Measurements from ENCODE around the gene MT1E. TPM values are rescaled to one million over a fixed set of nuclear protein-coding genes. Genes with fewer than 3 reads are reported as not detected.

MT1E gene
- polyA plus RNA-seq, 1 experiment: 153 TPM

DNA sequence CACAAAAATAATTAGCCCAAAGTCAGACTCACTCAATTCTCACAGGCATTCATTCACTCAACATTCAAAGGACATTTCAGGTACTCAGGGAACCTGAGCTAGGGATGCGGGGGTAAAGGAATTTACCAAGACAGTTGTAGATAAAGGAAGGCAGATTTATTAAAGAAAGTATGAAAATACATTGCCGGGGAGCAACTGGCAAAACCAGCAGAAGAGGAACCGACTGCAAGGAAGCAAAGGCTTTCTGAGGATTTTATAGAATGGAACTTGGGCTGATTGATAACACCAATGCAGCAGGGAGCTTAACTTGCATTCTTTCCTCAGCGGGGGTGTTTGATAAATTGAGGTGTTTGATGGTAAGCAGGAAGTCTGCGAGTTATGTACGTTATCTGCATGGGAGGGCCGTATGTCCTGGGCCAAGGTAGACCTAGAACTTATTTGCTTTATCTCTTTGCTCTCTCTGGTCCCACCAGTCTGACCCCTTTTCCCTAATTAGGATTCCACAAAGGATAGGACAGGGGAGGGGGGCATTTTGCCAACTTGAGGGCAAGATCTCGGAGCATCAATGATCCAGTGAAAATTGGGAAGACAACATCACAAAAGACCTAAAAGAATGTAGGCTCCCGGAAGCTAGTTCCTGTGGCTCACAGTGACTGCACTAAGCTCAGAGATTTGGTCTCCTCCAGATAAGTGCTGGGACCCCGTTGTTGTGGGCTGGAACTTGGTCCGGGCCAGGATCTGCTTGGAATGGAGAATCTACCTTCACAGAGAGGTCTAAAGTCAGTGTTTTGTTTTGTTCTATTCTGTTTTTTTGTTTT, 42.0 kb upstream of the MT1E start:
- no peak overlapping the region for H3K27ac ChIP-seq (ENCODE audit: low read depth, low read length)
- DNase-seq (ENCODE audit: low read depth, low spot score): no peak
- TF ChIP-seq, protein P1, sequence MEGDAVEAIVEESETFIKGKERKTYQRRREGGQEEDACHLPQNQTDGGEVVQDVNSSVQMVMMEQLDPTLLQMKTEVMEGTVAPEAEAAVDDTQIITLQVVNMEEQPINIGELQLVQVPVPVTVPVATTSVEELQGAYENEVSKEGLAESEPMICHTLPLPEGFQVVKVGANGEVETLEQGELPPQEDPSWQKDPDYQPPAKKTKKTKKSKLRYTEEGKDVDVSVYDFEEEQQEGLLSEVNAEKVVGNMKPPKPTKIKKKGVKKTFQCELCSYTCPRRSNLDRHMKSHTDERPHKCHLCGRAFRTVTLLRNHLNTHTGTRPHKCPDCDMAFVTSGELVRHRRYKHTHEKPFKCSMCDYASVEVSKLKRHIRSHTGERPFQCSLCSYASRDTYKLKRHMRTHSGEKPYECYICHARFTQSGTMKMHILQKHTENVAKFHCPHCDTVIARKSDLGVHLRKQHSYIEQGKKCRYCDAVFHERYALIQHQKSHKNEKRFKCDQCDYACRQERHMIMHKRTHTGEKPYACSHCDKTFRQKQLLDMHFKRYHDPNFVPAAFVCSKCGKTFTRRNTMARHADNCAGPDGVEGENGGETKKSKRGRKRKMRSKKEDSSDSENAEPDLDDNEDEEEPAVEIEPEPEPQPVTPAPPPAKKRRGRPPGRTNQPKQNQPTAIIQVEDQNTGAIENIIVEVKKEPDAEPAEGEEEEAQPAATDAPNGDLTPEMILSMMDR (IDR thresholded peaks at IDR 0.05; ENCODE audit: low read depth, low read length): no peak
- ChIA-PET CTCF (interaction anchor here (1.2 kb wide), 1 partner anchor 17 kb away, joined by 4 read pairs; no protein-coding TSS in a partner anchor), POLR2A (no interaction called here)
- H3K9me3 ChIP-seq (ENCODE audit: control insufficient read depth, insufficient read depth, low read length): no peaks in the 10 kb centered on the region
- H3K27me3 ChIP-seq (ENCODE audit: control insufficient read depth, insufficient read depth, low read length): peaks cover 38% of the 10 kb centered on the region
- no peak overlapping the region for H3K4me3 ChIP-seq (ENCODE audit: low read depth, low read length)

DNA sequence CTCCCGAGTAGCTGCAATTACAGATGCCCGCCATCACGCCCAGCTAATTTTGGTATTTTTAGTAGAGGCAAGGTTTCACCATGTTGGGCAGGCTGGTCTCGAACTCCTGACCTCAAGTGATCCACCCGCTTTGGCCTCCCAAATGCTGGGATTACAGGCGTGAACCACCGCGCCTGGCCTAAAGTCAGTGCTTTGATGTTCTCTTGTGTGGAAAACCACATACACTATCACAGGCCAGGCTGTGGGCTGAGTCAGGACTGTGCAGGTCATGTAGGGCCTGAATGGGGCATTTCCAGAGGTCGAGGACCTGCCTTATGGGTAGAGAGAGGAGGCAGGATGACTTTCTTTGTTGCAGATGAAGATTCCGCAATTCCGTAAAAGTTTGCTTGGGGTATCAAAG, 41.3 kb upstream of the MT1E start:
- TF ChIP-seq, protein P1 (IDR thresholded peaks at IDR 0.05; ENCODE audit: low read depth, low read length): no peak
- H3K27me3 ChIP-seq (ENCODE audit: control insufficient read depth, insufficient read depth, low read length): peaks cover 43% of the 10 kb centered on the region
- DNase-seq (ENCODE audit: low read depth, low spot score): no peak
- CTCF ChIA-PET: no interaction called here
- H3K27ac ChIP-seq (ENCODE audit: low read depth, low read length): no peak overlapping the region
- no peak overlapping the region for H3K4me3 ChIP-seq (ENCODE audit: low read depth, low read length)
- H3K9me3 ChIP-seq (ENCODE audit: control insufficient read depth, insufficient read depth, low read length): no peaks in the 10 kb centered on the region
- POLR2A ChIA-PET: no interaction called here

DNA sequence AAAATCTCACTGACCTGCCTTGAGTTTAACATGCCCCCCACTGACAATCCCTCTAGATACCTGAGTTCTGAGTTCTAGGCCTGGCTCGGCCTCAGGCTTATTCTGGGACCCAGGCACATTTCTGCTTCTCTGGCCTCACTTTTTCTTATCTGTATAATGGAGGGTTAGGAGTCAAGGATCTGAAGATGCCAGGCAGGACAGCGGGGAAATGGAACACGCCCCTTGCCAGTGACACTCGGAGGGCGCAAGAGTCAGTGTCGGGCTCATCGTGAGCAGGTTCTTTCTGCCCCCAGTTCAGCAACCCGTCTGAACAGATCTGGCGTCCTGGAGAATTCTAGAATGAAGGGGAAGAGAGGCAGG, 36.8 kb upstream of the MT1E start:
- H3K27ac ChIP-seq (ENCODE audit: low read depth, low read length): no peak overlapping the region
- no peaks in the 10 kb centered on the region; the same call in 1 of the 2 replicates for H3K9me3 ChIP-seq (ENCODE audit: control insufficient read depth, insufficient read depth, low read length)
- CTCF ChIA-PET: no interaction called here
- no peak for DNase-seq (ENCODE audit: low read depth, low spot score)
- TF ChIP-seq, protein P1 (IDR thresholded peaks at IDR 0.05; ENCODE audit: low read depth, low read length): no peak
- POLR2A ChIA-PET: no interaction called here
- H3K4me3 ChIP-seq (ENCODE audit: low read depth, low read length): peak overlapping the region; percentile 45
- H3K27me3 ChIP-seq (ENCODE audit: control insufficient read depth, insufficient read depth, low read length): peaks cover 60% of the 10 kb centered on the region

DNA sequence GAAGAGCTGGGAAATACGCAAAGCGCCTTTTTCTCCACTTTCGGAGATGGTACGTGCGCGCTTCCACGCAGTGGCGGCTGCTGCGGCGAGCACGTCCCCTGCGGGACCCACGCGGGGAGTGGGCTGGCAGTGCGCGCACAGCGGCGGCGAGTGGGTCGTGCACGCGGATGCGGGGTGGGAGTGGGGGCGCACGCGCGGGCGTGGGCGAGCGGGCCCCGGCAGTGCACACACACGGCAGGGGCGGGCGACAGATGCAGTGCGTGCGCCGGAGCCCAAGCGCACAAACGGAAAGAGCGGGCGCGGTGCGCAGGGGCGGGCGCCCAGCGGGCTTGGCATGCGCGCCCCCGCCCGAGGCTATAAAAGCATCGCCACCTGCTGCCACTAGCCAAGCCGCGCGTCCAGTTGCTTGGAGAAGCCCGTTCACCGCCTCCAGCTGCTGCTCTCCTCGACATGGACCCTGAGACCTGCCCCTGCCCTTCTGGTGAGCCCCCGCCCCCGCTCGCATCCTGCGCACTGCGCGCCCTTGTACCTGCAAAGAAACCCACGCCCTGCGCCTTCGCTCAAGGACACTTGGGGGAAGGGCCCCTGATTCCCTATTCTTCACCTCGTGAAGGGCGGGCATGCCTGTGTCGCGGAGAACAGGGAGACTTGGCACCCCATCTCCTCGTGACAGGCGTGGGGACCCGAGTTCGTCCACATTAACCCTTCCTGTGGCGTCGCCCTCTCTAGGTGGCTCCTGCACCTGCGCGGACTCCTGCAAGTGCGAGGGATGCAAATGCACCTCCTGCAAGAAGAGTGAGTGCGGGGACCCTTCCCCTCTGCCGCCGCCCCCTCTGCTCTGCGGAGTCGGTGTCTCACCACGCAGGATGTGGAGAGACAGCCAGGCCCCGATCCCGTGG, 36.2 kb upstream of the MT1E start, which contains the start of gene MT3:
Gene MT3, plus strand, starts transcription at position 388 of the 899 bp plus-strand sequence. Its CDS starts 63 bp downstream, at position 451.
- CTCF ChIA-PET: no interaction called here
- peak within 1 kb of the TSS; percentile 45 for H3K4me3 ChIP-seq (ENCODE audit: low read depth, low read length)
- H3K9me3 ChIP-seq (ENCODE audit: control insufficient read depth, insufficient read depth, low read length): no peaks in the 10 kb centered on the region; the same call in 1 of the 2 replicates
- DNase-seq (ENCODE audit: low read depth, low spot score): no peak
- POLR2A ChIA-PET: no interaction called here
- H3K27me3 ChIP-seq (ENCODE audit: control insufficient read depth, insufficient read depth, low read length): peaks cover 57% of the 10 kb centered on the region
- H3K27ac ChIP-seq (ENCODE audit: low read depth, low read length): no peak within 1 kb of the TSS
- TF ChIP-seq, protein P1 (IDR thresholded peaks at IDR 0.05; ENCODE audit: low read depth, low read length): no peak

All from AG04450 (cell line).